NT2/D1 (cell line): Measurements from ENCODE around the gene SH3BP2.

ENCODE experiments used
- SUZ12 ChIP-seq: IDR thresholded peaks from 2 replicates; pipeline ENCODE4 v1.6.1; 2011; ENCODE audit not compliant: insufficient read length, insufficient read depth; ENCODE audit errors: extremely low read depth
- YY1 ChIP-seq: IDR thresholded peaks from 2 replicates; pipeline ENCODE4 v1.6.1; 2011; ENCODE audit not compliant: insufficient read length, insufficient read depth
- ZNF274 ChIP-seq: IDR thresholded peaks from 2 replicates; pipeline ENCODE4 v1.6.1; 2011; ENCODE audit warnings: mild to moderate bottlenecking, low read depth, low read length

GRCh38 chr4:2799971-2800690, 7.2 kb downstream of the SH3BP2 start:
- no peak for TF ChIP-seq ZNF274
- TF ChIP-seq YY1, result no peak
- TF ChIP-seq SUZ12, result no peak
